ENCODE results near the gene ZC3H12C.

Gene ZC3H12C

GRCh38 chr11:110085255-110085838, 7.8 kb upstream of the ZC3H12C start:
- DNase-seq (ENCODE audit: low spot score), result no peak
- no peak overlapping the region for H3K4me3 ChIP-seq
- no peak overlapping the region for H3K27ac ChIP-seq
- TF ChIP-seq CTCF (IDR thresholded peaks at IDR 0.05), result no peak

- no peak for TF ChIP-seq CTCF (IDR thresholded peaks at IDR 0.05)
- no peak for DNase-seq (ENCODE audit: low spot score)
- Histone ChIP-seq H3K4me3 (no peak overlapping the region), H3K27ac (no peak overlapping the region)
These were observed 6.3 kb upstream of the ZC3H12C start for GRCh38 chr11:110086892-110087309.

GRCh38 chr11:110087812-110088534, 5.2 kb upstream of the ZC3H12C start:
- Histone ChIP-seq H3K4me3 (no peak overlapping the region), H3K27ac (no peak overlapping the region)
- TF ChIP-seq CTCF (IDR thresholded peaks at IDR 0.05), result no peak
- no peak for DNase-seq (ENCODE audit: low spot score)

GRCh38 chr11:110088535-110089344, 4.5 kb upstream of the ZC3H12C start:
- DNase-seq (ENCODE audit: low spot score), result no peak
- H3K27ac ChIP-seq, result no peak overlapping the region
- H3K4me3 ChIP-seq, result no peak overlapping the region
- no peak for TF ChIP-seq CTCF (IDR thresholded peaks at IDR 0.05)

- Histone ChIP-seq H3K4me3 (no peak overlapping the region), H3K27ac (no peak overlapping the region)
- no peak for DNase-seq (ENCODE audit: low spot score)
- no peak for TF ChIP-seq CTCF (IDR thresholded peaks at IDR 0.05)
These were observed 3.4 kb upstream of the ZC3H12C start for GRCh38 chr11:110089617-110090282.

- TF ChIP-seq CTCF (IDR thresholded peaks at IDR 0.05), result no peak
- DNase-seq (ENCODE audit: low spot score), result no peak
- Histone ChIP-seq H3K4me3 (no peak overlapping the region), H3K27ac (no peak overlapping the region)
These were observed 2.6 kb upstream of the ZC3H12C start for GRCh38 chr11:110090466-110091026.

Measured in coronary artery (tissue), 2 donors.